Measurements from ENCODE around the gene HOXD12.

The HOXD12 gene, protein sequence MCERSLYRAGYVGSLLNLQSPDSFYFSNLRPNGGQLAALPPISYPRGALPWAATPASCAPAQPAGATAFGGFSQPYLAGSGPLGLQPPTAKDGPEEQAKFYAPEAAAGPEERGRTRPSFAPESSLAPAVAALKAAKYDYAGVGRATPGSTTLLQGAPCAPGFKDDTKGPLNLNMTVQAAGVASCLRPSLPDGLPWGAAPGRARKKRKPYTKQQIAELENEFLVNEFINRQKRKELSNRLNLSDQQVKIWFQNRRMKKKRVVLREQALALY

DNA sequence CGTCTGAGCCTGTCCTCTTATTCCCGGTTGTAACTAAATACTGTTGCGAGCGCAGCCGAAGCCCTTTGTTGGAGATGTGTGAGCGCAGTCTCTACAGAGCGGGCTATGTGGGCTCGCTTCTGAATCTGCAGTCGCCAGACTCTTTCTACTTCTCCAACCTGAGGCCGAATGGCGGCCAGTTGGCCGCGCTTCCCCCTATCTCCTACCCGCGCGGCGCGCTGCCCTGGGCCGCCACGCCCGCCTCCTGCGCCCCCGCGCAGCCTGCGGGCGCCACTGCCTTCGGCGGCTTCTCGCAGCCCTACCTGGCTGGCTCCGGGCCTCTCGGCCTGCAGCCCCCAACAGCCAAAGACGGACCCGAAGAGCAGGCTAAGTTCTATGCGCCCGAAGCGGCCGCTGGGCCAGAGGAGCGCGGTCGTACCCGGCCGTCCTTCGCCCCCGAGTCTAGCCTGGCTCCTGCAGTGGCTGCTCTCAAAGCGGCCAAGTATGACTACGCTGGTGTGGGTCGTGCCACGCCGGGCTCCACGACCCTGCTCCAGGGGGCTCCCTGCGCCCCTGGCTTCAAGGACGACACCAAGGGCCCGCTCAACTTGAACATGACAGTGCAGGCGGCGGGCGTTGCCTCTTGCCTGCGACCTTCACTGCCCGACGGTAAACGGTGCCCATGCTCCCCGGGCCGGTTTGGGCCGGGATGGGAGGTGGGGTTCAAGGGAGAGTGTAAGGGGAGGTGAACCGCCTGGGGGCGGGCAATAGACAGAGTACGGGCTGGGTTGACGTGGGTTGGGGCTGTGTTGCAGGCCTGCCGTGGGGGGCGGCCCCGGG, at the start of gene HOXD12:
Gene HOXD12 (plus strand): TSS at position 68 of the 819 bp plus-strand sequence. CDS start 7 bp downstream, at position 75.
- DNase-seq: no peak

DNA sequence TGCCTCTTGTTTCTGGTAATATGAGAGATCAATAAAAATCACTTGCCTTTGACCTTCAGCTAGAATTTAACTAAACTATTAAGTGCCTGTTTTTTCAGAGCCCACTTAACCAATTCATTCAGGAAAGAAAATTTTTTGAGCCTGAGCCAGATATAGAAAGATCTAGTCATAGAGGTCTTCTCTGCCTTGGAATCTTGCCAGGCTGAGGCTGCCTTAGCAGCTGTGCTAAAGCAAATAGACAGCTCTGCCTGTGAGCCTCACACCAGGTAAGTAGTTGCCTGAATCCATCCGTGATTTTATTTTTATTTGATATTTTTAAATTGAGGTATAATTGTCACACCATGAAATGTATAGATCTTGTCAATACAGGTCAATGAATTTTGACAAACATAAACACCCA, 43.2 kb upstream of the HOXD12 start:
- DNase-seq: peak; percentile 68

DNA sequence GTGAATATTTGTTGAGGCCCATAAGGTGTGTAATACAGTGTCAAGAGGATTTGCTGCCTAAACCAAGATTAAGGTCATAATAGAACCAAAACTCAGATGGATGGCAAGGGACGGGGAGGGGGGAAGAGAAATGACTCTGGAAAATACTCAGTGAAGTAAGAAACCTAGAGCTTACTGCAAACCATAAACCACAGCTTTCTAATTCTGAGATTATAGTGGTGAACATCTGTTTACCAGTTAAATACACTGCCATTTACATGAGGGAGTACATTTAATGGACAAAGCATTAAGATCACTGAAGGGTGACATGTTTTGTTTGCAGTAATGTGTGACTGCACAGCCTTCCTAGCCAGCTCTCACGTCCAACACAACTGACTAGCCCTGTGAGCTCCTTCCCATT, 35.6 kb upstream of the HOXD12 start:
- no peak for DNase-seq

DNA sequence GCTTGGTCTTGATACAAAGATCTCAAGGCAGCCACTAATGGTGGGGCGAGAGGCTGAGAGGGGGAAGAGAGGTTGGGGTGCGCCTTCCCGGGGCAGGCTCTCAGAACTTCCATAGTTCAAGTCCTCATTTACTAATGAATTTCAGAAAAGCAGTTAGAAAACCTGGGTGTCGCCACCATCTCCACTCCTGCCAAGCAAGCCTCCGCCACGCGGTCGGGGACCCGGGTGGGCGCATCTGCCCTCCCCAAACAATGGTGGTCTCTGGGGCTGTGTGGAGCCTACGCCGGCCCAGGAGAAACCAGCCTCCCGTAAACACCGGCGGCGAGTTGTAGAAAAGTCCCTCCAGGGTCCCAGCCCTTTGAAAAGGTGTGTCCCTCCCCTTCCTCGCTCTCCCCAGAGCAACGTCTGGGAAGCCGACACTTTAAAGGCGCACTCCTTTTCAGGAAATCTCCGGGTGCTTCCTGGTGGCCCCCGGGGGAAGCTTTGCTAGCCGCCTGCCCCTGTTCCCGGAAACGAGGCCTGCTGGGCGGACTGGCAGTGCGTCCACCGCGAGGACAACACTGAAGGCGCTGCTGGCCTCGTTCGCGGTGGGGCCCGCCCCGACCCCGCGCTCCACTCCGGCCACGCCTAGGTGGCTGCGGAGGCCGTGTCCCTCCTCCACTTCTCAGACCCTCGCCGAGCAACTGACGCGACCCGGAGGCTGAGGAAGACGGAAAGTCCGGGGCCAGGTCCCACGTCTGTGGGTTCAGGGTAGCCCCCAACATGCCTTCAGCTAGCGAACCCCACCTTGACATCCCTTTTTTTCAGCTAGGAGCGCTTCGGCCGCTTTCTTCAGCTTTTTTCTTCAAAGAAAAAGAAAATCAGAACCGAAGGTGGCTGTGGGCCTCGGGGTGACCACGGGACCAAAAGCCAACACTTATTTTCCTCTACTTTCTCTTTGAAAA, 32.7 kb upstream of the HOXD12 start:
- no peak for DNase-seq

DNA sequence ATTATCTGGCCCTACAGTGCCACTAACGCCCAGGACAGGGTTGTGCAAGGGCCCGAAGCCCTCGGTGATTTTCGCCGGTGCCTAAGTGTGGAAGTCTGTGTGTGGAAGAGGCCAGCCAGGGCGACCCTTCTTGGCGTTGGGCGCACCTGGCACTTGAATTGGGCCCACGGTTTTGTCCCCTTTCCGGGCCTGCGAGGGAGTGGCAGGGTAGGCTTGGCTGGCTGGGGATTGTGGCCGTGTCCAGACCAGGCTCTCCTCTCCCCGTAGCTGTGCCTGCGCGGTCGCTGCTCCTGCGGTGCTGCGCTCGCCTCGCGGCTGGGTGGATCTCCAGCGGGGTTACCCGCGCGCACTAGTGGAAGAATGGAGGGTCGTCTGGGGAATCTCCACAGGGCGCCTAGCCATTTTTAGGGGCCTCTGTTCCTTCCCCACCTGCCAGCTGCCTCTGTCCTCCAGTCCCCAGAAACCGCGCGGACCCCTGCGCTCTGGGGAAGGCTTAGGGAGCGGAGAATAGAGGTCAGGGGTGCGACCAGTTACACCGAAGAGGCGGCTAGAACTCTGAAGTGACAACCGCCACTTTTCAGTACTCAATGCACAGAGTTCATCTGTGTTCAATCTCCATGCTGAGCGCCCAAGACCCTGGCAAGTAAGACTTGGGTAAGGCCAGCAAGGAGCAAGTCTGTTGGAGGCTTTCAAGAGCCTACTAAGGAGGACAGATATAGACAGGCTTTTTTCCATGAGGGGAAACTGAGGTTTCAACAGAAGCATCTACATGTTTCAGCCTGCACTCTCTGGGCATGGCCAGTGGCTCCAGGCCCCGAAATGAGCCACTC, 31.8 kb upstream of the HOXD12 start:
- DNase-seq: no peak

DNA sequence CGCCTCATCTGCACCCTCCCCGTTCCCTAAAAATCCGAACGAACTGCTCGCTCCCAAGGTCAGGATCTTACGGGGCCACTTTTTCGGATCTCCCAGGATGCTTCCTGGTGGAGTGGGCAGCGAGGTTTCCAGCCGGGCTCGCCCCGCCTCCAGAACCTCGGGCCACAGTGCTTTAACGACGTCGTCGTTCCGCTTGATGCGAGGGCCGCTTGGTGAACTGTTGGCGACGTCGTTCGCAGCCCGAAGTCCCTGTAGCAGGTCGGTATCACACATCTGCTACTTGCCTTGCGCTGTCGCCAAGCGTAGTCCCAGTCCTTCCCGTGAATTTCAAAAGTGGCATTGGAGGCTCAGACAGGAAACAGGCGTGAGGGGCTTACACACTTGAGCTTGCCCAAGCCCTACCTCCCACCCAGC, 31.2 kb upstream of the HOXD12 start:
- DNase-seq: no peak

DNA sequence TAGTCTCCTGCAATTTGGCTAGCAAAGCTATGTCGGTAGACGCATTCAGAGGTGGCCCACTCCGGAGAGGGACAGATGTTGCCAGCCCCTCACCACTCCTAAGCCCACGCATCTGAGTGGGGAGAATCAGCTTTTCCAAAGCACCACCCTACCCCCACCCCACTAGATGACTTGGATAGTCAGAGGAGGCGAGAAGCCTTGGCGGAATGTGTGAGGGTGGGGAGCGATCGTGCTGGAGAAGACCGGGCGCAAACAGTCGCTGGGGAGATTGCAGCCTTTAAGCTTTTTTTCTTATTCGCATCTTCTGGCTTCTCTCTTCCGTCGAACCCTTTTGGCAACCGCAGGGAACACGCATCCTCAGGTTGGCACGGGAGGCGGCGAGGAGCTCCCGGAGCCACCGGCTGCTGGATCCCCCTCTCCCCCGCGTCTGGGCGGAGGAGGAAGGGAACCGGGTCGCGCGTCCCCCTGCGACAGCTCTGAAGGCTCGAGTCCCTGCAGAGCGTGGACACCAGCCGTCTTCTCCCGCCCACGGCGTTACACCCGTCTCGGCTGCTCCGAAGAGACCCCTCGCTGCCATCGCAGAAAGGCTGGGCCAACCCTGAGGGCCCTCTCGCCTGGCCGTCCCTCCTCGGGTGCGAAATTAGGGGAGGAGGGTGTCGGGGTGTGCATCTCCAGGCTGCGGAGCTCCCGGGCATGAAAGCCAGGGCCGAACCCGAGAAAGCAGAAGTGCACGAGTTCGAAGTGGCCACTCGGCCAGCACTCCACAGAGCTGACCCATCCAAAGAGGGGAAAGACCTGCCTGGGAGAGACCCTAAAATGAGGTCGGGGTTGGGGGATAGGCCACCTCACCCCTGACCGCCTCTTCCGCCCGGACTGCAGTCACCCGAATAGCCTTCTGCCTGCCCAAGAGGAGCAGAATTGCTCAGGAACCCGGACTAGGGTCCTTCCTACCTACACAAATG, 28.0 kb upstream of the HOXD12 start:
- no peak for DNase-seq

DNA sequence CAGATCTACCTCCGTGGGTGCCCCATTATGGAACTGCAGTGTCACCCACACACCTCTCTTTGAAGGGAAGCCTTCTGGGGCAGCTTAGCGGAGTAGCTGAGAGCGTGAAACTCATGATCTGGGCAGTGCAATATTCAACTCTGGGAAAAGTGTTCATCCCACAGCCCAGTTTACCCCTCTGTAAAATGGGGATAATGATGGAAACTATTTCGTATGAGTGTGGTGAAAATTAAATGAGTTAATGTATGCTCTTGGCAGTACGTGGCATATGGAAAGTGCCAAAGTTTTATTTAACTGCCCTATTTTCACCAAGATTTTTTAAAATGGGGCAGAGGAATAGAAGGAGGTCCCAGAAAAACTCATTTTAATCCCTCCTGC, 27.3 kb upstream of the HOXD12 start:
- DNase-seq: no peak

DNA sequence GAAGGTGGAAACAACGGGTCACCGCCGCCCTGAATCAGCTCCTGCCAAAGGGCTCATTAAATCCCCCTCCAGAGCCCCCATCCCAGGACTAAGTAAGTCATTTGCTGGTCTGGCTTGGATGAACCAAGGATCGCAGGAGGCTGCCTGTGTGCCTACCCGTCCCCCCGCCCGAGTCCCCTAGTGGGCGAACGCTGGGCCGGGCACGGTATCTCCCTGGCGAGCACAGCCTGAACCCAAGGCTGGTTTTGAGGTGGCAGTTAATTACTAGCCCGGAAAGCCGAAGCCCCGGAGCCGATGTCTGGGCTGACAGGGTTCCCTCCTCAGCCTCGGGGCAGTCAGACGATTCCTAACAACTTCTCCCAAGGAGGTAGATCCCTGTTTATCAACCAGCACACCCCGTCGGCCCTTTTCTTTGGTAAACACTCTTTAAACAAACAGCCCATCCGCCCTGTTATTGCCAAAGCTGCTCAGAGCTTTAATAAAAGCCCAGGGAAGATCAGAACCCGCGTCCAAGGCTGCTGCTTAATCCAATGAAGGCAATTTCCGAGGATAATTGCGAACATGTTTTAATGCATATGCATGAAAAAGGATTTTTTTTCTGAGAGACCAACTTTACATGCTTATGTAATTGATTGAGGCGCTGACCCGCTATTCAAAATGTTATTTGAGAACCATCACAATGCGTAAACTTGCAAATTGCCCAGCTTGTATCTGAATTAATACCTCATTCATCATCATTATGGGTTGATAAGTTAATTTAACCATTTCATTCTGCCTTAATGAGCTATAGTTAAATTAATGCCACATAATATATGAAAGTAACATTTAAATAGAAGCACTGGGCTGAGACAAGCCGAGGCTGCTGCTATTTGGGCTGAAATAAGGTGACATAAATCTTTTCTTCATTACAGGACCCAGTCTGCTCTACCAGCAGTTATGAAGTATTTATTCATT, 26.4 kb upstream of the HOXD12 start:
- DNase-seq: no peak

DNA sequence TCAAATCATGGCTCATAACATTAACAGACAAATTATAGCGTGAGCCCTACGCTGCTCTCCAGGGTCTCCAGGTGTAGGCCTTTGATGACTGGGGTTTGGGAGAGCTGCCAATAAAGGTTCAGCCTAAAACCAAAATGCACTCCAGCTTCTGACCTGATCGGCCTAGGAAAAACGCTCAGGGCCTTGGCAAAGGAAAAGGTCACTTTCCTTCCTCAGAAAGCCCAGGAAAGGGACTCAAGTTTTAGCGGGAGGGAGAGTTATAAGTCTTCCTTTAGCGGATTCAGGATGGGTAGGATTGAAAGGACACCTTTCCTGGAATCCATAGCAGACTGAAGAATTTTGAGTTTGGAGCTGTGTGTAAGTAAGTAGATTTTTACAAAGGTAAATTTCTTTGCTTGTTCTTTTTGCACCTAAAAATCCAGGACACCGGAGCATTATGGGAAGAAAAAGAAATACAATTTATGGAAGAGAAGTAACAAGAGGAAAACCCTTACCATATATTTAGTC, 24.6 kb upstream of the HOXD12 start:
- DNase-seq: no peak

DNA sequence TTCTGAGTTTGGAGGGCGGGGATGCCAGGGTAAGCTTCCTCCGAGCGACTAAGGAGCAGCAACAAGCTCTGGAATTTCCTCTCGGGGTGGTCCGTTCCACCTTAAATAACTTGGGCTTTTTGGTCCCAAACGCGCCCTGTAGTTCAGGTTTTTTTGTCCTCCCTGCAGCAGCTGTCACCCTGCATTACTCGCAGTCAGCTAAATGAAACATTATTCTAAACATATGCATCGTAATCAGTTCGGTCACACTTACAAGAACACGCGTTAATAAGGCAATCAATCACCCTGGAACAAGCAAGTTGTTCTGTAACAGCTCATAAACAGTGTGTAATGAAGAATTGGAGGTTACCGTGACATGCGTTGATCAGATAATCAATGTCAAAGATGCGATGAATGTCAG, 24.1 kb upstream of the HOXD12 start:
- DNase-seq: no peak

DNA sequence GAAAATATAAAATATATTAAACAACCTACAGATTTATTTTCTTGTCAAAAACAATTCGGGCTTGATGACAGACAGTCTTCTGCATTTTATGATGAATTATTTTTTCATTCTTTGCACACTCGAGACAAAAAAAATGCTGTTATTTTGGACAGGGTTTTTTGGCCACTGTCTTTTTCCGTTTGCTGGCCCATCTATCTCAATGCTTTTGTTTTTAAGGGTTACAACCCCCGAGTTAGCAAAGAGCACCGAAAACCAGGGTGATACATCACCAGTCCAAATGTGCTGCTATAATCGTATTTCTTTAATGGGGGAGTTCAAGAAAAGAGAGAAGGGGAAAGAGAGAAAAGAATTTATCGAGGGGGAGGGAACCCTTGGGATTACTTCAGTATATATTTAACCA, 23.5 kb upstream of the HOXD12 start:
- DNase-seq: no peak

DNA sequence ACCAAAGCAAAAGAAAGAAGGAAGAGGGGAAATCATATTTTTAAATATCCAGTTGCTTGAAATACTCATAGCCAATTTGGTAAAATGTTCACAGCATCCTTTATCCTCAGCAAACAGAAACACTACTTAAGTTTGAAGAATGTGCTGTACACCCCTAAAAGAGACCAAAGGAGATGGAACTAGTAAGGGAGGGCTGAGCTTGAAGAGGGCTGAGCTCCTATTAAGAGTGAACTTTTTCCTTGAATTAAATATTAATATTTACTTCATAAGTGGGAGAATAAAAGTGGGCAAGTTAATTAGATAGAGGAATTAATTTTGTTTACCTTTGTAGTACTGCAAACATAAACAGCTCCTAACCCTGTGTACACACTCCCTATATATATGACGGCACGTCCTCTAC, 22.8 kb upstream of the HOXD12 start:
- no peak for DNase-seq

DNA sequence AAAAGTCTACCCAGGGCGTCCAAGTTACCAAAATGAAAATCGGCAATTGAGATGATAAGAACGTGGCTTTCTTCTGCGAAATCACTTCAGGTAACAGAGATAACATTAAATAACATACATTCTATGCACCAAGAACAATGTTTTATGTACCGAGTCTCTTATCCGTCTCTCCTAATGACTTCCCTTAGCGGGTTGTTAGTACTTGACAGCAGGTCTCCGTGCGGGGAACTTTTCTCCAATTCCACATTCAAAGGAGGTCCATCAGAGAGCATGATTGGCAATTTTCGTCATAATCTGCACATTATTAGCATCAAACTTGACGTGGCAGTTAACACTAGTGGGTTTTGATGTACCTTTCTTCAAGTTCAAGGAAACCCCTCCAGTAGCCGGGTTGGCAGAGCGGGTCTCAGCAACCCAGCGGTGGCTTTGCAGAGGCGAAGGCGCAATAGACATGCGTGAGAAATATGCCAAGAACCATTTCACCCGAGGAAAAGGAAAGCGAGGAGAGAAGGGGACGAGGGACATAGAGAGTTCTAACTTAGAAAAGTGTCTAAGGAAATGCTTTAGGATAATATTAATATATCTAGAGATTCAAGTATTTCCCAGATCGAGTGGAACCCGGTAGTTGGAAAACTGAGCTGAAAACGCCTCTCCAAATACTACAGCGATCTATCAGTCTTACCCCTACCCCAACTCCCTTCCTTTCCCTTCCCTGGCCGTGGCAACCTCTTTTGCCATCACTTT, 20.9 kb upstream of the HOXD12 start:
- DNase-seq: peak; percentile 46

DNA sequence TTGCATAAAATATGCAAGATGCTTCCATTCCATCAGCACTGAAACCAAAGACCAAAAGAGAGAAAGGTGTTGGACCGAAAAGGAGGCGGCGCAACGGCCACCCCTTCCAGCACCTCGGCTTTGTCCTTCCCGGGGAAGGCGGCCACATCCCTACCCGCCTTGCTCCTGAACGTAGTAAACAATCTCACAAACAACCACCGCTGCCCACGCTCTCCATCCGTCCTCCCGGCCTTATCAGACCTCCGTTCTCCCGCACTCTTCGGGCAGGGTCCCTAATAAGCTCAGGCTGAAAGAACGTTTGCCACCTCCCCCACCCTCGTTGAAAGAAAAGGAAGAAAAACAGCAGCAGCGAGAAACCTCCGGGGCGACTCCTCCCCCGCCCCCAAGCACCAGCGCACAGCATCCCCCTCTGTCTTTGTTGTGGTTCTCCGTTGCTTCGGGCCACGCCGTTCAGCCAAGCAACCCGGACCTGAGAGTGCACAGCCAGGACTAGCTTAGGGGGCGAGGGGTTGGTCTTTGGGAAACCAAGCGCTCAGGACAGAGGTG, 20.2 kb upstream of the HOXD12 start:
- peak; percentile 81 for DNase-seq

DNA sequence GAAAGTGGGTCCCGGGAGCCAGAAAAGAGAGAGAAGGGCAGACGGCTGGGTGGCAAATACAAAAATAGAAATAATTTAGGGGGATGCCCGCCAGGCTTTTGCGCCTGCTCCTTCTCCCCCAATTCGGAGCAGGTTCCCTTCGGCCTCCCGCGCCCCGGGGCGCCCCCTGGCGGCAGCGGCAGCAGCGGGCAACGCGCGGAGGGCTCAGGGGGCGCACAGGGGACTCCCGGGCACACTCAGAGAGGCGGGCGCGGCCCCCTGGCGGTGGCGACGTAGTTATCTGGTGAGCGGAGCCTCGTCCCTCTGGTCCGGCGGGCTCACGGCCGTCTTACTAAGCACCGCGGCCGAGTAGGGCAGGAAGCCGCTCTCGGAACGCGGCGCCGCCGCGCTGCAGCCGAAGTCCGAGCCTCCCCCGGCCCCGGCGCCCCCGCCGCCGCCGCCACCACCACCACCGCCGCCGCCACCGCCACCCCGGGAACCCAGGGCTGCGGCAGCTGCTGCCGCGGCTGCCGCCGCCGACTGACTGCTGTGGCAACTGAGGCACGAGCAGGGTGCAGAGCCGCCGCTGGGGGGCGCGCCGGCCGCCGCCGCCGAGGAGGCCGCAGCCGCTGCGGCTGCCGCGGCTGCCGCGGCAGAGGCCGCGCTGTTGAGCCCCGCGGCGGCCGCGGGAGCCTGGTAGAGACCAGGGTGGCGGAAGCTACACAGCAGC, 19.6 kb upstream of the HOXD12 start:
- peak; percentile 81 for DNase-seq

DNA sequence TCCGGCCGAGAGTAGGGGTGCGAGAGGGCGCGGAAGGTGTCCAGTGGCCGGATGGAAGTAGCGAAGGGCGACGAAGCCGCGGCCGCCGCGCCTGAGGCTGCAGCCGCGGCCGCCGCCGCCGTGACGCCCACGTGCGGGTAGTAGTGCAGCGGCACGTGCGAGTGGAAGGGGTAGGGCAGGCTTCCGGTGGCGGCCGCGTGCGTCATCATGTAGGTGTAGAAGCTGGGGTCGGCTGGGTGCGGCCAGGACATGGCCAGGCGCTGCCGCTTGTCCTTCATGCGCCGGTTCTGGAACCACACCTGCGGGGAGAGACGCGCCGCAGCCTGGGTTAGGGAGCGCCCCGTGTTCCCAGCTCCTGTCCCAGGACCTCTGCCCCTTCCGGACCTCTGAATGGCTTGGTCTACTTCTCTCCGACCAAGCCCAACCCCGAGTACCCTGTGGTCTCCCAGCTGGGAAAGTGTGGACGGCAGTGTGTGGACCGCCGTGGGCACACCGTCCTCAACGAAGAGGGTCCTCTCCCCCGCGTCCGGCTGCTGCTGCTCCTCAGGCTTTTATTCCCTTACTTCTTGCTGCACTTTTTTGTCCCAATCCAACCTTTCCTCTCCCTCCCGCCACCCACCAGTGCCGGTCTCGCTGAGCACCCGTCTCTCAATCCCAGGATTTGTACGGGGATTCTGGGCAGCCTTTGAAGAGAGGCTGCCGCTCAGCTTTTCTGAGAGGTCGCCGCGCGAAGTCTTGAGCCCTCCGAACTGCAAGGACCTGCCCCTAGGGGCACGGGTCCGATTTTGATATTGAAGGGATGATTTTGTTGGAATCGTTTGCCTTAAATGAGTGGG, 18.8 kb upstream of the HOXD12 start:
- DNase-seq: no peak

All from NCI-H2227 treated with DMSO at 0.1 percent for 48 hours (cell line).